NOMO-1 (cell line): ENCODE results near the gene SLIT3.

ENCODE experiments used
- DNase-seq, 2 experiments: peaks; one replicate each; lab custom pipeline; 2025; ENCODE audit not compliant: unreplicated experiment in 2 of 2; lab: John Stamatoyannopoulos, UW

SLIT3 gene

GRCh38 chr5:168790671-168791250, 510.2 kb downstream of the SLIT3 start:
- peak in 1 of 2 experiments; percentile 15 for DNase-seq

GRCh38 chr5:168790002-168790635, 510.8 kb downstream of the SLIT3 start:
- no peak for DNase-seq

GRCh38 chr5:168788786-168789185, 512.2 kb downstream of the SLIT3 start:
- no peak for DNase-seq

GRCh38 chr5:168788107-168788506, 512.8 kb downstream of the SLIT3 start:
- no peak for DNase-seq

- no peak for DNase-seq
Measured at GRCh38 chr5:168786147-168786546, 514.8 kb downstream of the SLIT3 start.

- DNase-seq: peak in 1 of 2 experiments; percentile 2
Measured at GRCh38 chr5:168784454-168784853, 516.5 kb downstream of the SLIT3 start.

DNA sequence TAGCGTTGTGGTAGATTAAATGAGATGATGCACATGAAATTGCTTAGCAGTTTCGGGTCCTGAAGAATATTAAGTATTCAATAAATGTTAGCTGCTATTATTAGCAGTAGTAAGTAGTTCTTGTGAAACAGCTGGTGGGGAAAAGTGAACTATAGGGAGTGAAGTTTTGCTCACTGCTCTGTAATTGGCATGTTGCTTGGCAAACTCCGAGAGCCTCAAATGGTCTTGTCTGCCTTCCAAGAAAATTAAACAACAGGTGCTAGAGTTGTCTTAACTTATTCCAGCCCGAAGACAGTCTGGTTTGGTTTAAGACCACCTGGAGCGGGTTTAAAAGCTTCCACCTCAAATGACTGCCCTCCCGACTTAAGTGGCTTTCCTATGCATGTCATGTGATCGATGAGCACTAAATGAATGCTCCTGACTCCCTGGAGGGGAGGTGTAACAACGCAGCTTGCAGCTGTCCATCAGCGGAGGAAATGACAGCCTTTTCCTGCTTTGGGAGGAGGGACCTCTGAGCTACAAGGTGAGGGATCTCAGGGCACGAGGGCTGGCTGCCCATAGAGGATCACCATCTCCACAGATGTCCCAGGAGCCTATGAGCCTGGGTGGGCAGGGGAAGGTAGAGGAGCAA, 518.9 kb downstream of the SLIT3 start:
- DNase-seq: no peak

- DNase-seq: no peak
Measured at GRCh38 chr5:168780888-168781287, 520.1 kb downstream of the SLIT3 start.

DNA sequence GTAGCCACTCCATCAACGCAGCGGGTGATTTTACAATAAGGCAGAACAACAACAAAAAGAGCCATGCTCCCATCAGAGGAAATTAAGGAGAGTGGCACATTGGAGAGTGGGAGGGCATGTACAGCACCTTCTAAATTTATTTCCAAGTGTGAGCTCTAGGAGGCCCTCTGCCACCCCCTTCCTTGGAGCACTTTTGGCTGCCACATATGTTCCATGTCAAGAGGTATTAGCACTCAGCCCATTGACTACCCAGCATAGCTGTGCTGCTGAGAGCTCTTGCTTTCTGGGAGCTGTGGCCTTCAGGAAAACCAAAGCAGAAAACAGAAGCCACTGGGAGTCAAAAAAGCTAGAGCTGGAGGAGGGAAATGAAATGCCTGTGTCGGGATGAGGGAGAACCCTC, 521.6 kb downstream of the SLIT3 start:
- no peak for DNase-seq

GRCh38 chr5:168778536-168778935, 522.4 kb downstream of the SLIT3 start:
- no peak for DNase-seq

DNA sequence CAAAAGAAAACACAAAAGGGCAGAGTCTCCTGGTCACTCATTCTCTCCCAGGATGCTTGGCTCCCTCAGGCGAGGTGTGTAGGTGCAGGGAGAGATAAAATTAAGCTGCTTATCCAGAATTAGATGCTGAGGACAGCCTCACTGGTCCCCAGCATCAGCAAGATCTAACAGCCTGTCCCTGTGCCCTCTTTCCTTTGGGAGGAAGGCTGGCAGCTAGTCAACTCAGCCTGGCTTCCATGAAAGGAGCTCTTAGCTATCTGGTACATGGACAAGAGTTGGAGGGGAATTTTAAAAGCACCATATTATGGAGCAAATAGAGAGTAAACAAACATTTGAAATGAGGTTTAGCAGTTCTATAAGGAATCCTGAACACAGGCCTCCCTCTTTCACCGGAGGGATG, 523.3 kb downstream of the SLIT3 start:
- DNase-seq: no peak

GRCh38 chr5:168776070-168776469, 524.9 kb downstream of the SLIT3 start:
- DNase-seq: no peak

GRCh38 chr5:168773226-168773625, 527.7 kb downstream of the SLIT3 start:
- DNase-seq: no peak

GRCh38 chr5:168772316-168772961, 528.5 kb downstream of the SLIT3 start:
- DNase-seq: no peak

- DNase-seq: no peak
Measured at GRCh38 chr5:168771678-168772077, 529.3 kb downstream of the SLIT3 start.

GRCh38 chr5:168770996-168771395, 529.9 kb downstream of the SLIT3 start:
- DNase-seq: no peak

DNA sequence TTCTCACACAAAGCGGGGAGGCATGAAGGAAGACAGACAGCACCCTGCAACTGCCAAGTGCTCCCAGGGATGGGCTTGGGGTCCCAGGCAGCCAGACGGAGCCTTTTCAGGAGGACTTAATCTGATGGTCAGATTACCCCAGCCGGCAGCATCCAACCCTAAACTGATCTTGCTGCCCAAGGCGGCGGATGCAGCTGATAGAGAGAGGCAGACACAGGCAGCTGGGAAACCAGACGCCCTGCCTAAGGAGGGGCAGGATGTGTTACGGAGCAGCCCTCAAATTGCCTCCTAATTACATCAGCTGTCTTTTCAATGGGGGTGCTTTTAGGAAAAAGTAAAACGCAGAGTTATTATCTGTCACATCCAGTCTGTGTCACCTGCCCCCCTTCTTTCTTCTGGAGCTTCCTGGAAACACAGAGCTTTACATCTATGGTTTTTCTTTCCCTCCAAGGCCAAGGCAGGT, 530.9 kb downstream of the SLIT3 start:
- DNase-seq: no peak

GRCh38 chr5:168768172-168768571, 532.8 kb downstream of the SLIT3 start:
- no peak for DNase-seq

DNA sequence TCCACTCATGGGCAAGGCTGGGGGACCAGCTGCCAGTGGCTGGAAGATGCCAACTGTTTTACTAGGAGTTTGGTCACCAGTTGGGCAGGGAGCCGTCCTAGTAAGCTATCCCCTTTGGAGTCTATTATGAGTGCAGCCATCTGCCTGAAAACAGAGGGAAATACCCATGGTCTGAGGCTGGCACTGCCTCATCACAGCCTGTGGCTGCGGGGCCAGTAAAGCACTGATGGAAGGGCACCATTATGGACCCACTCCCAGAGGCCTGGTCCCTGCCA, 534.6 kb downstream of the SLIT3 start:
- no peak for DNase-seq

GRCh38 chr5:168765551-168766425, 535.2 kb downstream of the SLIT3 start:
- DNase-seq: no peak

DNA sequence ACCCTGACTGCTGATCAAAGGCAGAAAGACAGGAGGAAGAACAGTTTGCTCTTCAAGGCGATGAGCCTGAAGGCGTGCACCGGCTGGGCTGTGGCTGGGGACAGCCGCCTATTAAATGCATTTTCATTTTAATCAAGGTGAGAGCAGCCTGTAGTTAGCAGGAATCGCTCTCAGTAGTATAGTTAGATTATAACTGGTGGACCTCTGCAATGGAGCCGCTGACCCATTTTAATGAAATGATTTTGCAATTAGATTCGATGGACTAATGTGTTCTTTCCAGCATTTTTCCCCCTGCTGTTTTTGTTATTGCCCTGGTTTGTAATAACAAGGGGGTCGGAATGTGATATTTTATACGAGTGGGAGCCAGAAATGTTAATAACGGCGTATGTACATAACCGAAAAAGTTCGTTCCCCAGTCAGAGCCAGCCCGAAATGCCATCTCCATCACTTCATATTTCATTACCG, 535.8 kb downstream of the SLIT3 start:
- no peak for DNase-seq
